Thoracic aorta endothelial cell (primary cell): ENCODE measurements around the gene KCNG2. TPM values are rescaled to one million over a fixed set of nuclear protein-coding genes. Genes with fewer than 3 reads are reported as not detected.

ENCODE experiments used
- total RNA-seq: library from RNA; depleted of rRNA; stranded (reverse); fragments of >200 nt; gene quantifications from 2 replicates; pipeline ENCODE4 v1.2.3, GENCODE V29; 2012

Gene KCNG2
- total RNA-seq: not detected in 2 replicates

GRCh38 chr18:79797518-79798345 is at the start of gene KCNG2:
Gene KCNG2 (plus strand): TSS chr18:79797938. CDS start chr18:79863668, 65,730 bp downstream.

Other genes starting within 250 kb of the KCNG2 start
- 27.7 and 29.1 TPM in 2 replicates for gene CTDP1, start 118.1 kb upstream of the KCNG2 start, total RNA-seq
- 13.6 and 22.7 TPM in 2 replicates for gene SLC66A2, start 153.7 kb downstream of the KCNG2 start, total RNA-seq
- 1.2 and 3.4 TPM in 2 replicates for gene HSBP1L1, start 166.7 kb downstream of the KCNG2 start, total RNA-seq
- gene TXNL4A, start 190.6 kb downstream of the KCNG2 start, total RNA-seq: 96.5 and 117 TPM in 2 replicates
- 35.5 and 36.7 TPM in 2 replicates for gene RBFA, start 236.5 kb downstream of the KCNG2 start, total RNA-seq